ENCODE data around the gene C15orf40. TPM values are rescaled to one million over a fixed set of nuclear protein-coding genes. Genes with fewer than 3 reads are reported as not detected.

C15orf40 gene
- polyA plus RNA-seq (2013), result 16.5 TPM

DNA sequence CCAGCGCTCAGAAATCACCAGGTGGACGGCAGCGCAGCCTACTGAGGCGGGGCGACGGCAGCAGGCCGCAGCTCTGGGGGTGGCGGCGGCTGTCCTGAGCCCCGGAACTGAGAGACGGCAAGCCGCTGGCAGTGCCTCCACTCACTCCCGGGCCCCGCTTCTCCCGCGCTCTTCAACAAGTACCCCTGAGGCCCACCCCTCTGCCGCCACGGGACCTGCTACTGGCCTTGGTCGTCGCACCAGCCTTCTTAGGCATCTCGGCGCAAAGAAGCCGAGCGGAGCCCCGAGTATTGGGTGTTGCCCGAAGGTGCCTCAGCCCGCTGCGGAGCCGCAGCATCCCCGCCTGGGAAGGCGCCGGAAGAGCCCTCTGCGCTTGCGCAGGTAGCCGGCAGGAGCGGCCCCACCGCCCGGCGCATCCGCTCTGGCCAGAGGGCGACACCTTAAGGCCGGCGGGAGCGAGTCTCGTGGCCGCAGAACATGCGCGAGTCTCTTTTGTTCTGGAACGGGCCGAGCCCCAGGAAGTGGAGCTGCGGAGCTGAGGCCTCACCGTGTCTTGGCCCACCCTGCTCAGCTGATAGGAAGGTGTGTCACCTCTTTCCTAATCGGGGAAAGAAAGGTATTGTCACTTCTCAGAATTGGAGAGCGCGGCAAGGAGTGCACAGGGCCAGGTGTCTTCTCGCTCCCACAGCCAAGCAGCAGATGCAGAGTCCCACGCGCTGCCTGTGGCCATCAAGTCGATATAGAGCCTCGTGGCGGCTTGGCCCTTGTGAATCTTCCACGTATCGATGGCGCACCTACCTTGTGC, at the start of gene C15orf40:
TSS of gene C15orf40 (minus strand) at position 369 of the 805 bp plus-strand sequence. CDS start at position 337, 32 bp downstream.
- CTCF ChIA-PET, result interaction anchor here (0.6 to 4.7 kb wide), 15 partner anchors 9 to 369 kb away, joined by 3 to 37 read pairs (median 3); partner anchors contain the start of gene HDGFL3
- Histone ChIP-seq H3K36me3 (ENCODE audit: control insufficient read depth in 4 of 4, insufficient read depth in 4 of 4, low read length in 3 of 4) (peaks cover 12 to 30% (median 23%) of the 10 kb centered on the region in 4 experiments), H3K27ac (ENCODE audit: insufficient read depth in 1 of 2, low read depth in 1 of 2, low read length in 2 of 2, poor library complexity in 1 of 2, severe bottlenecking in 2 of 2) (peak within 1 kb of the TSS; percentile 61 to 77), H3K27me3 (replicated peaks in 2 of 5; ENCODE audit: control insufficient read depth in 4 of 5, insufficient read depth in 5 of 5, low read length in 4 of 5) (no peaks in the 10 kb centered on the region), H3K9me3 (ENCODE audit: control extremely low read depth in 1 of 5, control insufficient read depth in 4 of 5, insufficient read depth in 2 of 5, low read depth in 1 of 5, low read length in 4 of 5) (no peaks in the 10 kb centered on the region), H3K4me1 (ENCODE audit: control extremely low read depth in 1 of 4, control insufficient read depth in 4 of 4, insufficient read depth in 4 of 4, low read length in 3 of 4) (peaks cover 18 to 37% (median 24%) of the 10 kb centered on the region in 4 experiments), H3K4me3 (ENCODE audit: control insufficient read depth in 1 of 7, extremely low read depth in 1 of 7, insufficient read depth in 4 of 7, low read depth in 2 of 7, low read length in 6 of 7) (peak within 1 kb of the TSS; percentile 69 to 94 (median 90))
- POLR2A ChIA-PET, result interaction anchor here (1.3 kb wide), 1 partner anchor 197 kb away, joined by 6 read pairs; the partner anchor contains the start of gene HDGFL3
- DNase-seq, result peak; percentile 81 to 87 (median 83)
- under 1% methylated on average over 58 of the region's 64 CpGs for WGBS (ENCODE audit: insufficient coverage)

GRCh38 chr15:83057696-83058376, 46.4 kb upstream of the C15orf40 start:
- Histone ChIP-seq H3K4me1 (ENCODE audit: control extremely low read depth in 1 of 4, control insufficient read depth in 4 of 4, insufficient read depth in 4 of 4, low read length in 3 of 4) (peaks cover 8 to 18% (median 12%) of the 10 kb centered on the region in 4 experiments), H3K36me3 (ENCODE audit: control insufficient read depth in 4 of 4, insufficient read depth in 4 of 4, low read length in 3 of 4) (peaks cover 21 to 54% (median 25%) of the 10 kb centered on the region in 4 experiments), H3K9me3 (ENCODE audit: control extremely low read depth in 1 of 5, control insufficient read depth in 4 of 5, insufficient read depth in 2 of 5, low read depth in 1 of 5, low read length in 4 of 5) (no peaks in the 10 kb centered on the region), H3K4me3 (ENCODE audit: control insufficient read depth in 1 of 7, extremely low read depth in 1 of 7, insufficient read depth in 4 of 7, low read depth in 2 of 7, low read length in 6 of 7) (no peak overlapping the region), H3K27me3 (replicated peaks in 2 of 5; ENCODE audit: control insufficient read depth in 4 of 5, insufficient read depth in 5 of 5, low read length in 4 of 5) (no peaks in the 10 kb centered on the region), H3K27ac (ENCODE audit: insufficient read depth in 1 of 2, low read depth in 1 of 2, low read length in 2 of 2, poor library complexity in 1 of 2, severe bottlenecking in 2 of 2) (peak overlapping the region in 1 of 2 experiments; percentile 36)
- DNase-seq, result no peak
- 98% methylated on average over 6 of the region's 7 CpGs for WGBS (ENCODE audit: insufficient coverage)
- CTCF ChIA-PET, result interaction anchor here (0.7 to 1.6 kb wide), 2 partner anchors 12 to 20 kb away, joined by 3 to 5 read pairs; no protein-coding TSS in a partner anchor
- POLR2A ChIA-PET, result interaction anchor here (1.2 kb wide), 1 partner anchor 9 kb away, joined by 5 read pairs; the partner anchor contains the start of gene BTBD1

- Histone ChIP-seq H3K27me3 (replicated peaks in 2 of 5; ENCODE audit: control insufficient read depth in 4 of 5, insufficient read depth in 5 of 5, low read length in 4 of 5) (no peaks in the 10 kb centered on the region), H3K4me1 (ENCODE audit: control extremely low read depth in 1 of 4, control insufficient read depth in 4 of 4, insufficient read depth in 4 of 4, low read length in 3 of 4) (peaks cover 0 to 10% (median 4%) of the 10 kb centered on the region in 4 experiments), H3K9me3 (ENCODE audit: control extremely low read depth in 1 of 5, control insufficient read depth in 4 of 5, insufficient read depth in 2 of 5, low read depth in 1 of 5, low read length in 4 of 5) (no peaks in the 10 kb centered on the region), H3K4me3 (ENCODE audit: control insufficient read depth in 1 of 7, extremely low read depth in 1 of 7, insufficient read depth in 4 of 7, low read depth in 2 of 7, low read length in 6 of 7) (no peak overlapping the region), H3K27ac (ENCODE audit: insufficient read depth in 1 of 2, low read depth in 1 of 2, low read length in 2 of 2, poor library complexity in 1 of 2, severe bottlenecking in 2 of 2) (no peak overlapping the region), H3K36me3 (ENCODE audit: control insufficient read depth in 4 of 4, insufficient read depth in 4 of 4, low read length in 3 of 4) (peaks cover 23 to 52% (median 26%) of the 10 kb centered on the region in 4 experiments)
- 100% methylated on average over 1 of the region's 1 CpG for WGBS (ENCODE audit: insufficient coverage)
- ChIA-PET POLR2A (interaction anchor here (0.6 kb wide), 1 partner anchor 106 kb away, joined by 3 read pairs; no protein-coding TSS in a partner anchor), CTCF (interaction anchor here (0.7 to 1.6 kb wide), 4 partner anchors 11 to 45 kb away, joined by 3 to 5 read pairs (median 4); no protein-coding TSS in a partner anchor)
- DNase-seq, result no peak
These were observed 45.6 kb upstream of the C15orf40 start for GRCh38 chr15:83057002-83057401.

GRCh38 chr15:83053151-83053550, 41.7 kb upstream of the C15orf40 start:
- Histone ChIP-seq H3K4me3 (ENCODE audit: control insufficient read depth in 1 of 7, extremely low read depth in 1 of 7, insufficient read depth in 4 of 7, low read depth in 2 of 7, low read length in 6 of 7) (no peak overlapping the region), H3K27me3 (replicated peaks in 2 of 5; ENCODE audit: control insufficient read depth in 4 of 5, insufficient read depth in 5 of 5, low read length in 4 of 5) (no peaks in the 10 kb centered on the region), H3K4me1 (ENCODE audit: control extremely low read depth in 1 of 4, control insufficient read depth in 4 of 4, insufficient read depth in 4 of 4, low read length in 3 of 4) (peaks cover 0 to 3% (median 1%) of the 10 kb centered on the region in 4 experiments), H3K9me3 (ENCODE audit: control extremely low read depth in 1 of 5, control insufficient read depth in 4 of 5, insufficient read depth in 2 of 5, low read depth in 1 of 5, low read length in 4 of 5) (no peaks in the 10 kb centered on the region), H3K27ac (ENCODE audit: insufficient read depth in 1 of 2, low read depth in 1 of 2, low read length in 2 of 2, poor library complexity in 1 of 2, severe bottlenecking in 2 of 2) (no peak overlapping the region), H3K36me3 (ENCODE audit: control insufficient read depth in 4 of 4, insufficient read depth in 4 of 4, low read length in 3 of 4) (peaks cover 28 to 59% (median 41%) of the 10 kb centered on the region in 4 experiments)
- DNase-seq, result peak in 1 of 3 donors; percentile 31
- POLR2A ChIA-PET, result interaction anchor here (0.5 kb wide), 1 partner anchor 240 kb away, joined by 3 read pairs; no protein-coding TSS in a partner anchor
- CTCF ChIA-PET, result no interaction called here

- H3K9me3 ChIP-seq (ENCODE audit: control extremely low read depth in 1 of 5, control insufficient read depth in 4 of 5, insufficient read depth in 2 of 5, low read depth in 1 of 5, low read length in 4 of 5), result no peaks in the 10 kb centered on the region
- H3K27me3 ChIP-seq (replicated peaks in 2 of 5; ENCODE audit: control insufficient read depth in 4 of 5, insufficient read depth in 5 of 5, low read length in 4 of 5), result no peaks in the 10 kb centered on the region
- no peak overlapping the region for H3K27ac ChIP-seq (ENCODE audit: insufficient read depth in 1 of 2, low read depth in 1 of 2, low read length in 2 of 2, poor library complexity in 1 of 2, severe bottlenecking in 2 of 2)
- ChIA-PET POLR2A (no interaction called here), CTCF (interaction anchor here (2.4 kb wide), 1 partner anchor 10 kb away, joined by 5 read pairs; no protein-coding TSS in a partner anchor)
- DNase-seq, result no peak
- peaks cover 18 to 67% (median 48%) of the 10 kb centered on the region in 4 experiments for H3K36me3 ChIP-seq (ENCODE audit: control insufficient read depth in 4 of 4, insufficient read depth in 4 of 4, low read length in 3 of 4)
- H3K4me3 ChIP-seq (ENCODE audit: control insufficient read depth in 1 of 7, extremely low read depth in 1 of 7, insufficient read depth in 4 of 7, low read depth in 2 of 7, low read length in 6 of 7), result no peak overlapping the region
- no peaks in the 10 kb centered on the region for H3K4me1 ChIP-seq (ENCODE audit: control extremely low read depth in 1 of 4, control insufficient read depth in 4 of 4, insufficient read depth in 4 of 4, low read length in 3 of 4)
- WGBS (ENCODE audit: insufficient coverage), result no CpG with 5 or more reads among the region's 3 CpGs
These were observed 35.2 kb upstream of the C15orf40 start for GRCh38 chr15:83046558-83047127.

DNA sequence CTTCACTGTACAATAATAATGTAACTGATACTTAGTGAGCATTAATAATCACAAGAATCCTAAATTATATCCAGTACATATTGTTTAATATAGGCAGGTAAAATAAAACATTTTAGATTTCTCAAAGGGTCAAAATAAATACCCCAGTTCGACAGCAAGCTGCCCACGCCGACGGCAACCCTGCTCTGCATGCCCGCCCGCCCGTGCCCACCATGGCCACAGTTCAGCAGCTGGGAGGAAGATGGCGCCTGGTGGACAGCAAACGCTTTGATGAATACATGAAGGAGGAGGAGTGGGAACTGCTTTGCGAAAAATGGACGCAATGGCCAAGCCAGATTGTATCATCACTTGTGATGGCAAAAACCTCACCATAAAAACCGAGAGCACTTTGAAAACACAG, 32.7 kb upstream of the C15orf40 start:
- CTCF ChIA-PET, result interaction anchor here (1.2 kb wide), 1 partner anchor 10 kb away, joined by 3 read pairs; no protein-coding TSS in a partner anchor
- Histone ChIP-seq H3K27me3 (replicated peaks in 2 of 5; ENCODE audit: control insufficient read depth in 4 of 5, insufficient read depth in 5 of 5, low read length in 4 of 5) (no peaks in the 10 kb centered on the region), H3K4me1 (ENCODE audit: control extremely low read depth in 1 of 4, control insufficient read depth in 4 of 4, insufficient read depth in 4 of 4, low read length in 3 of 4) (no peaks in the 10 kb centered on the region), H3K36me3 (ENCODE audit: control insufficient read depth in 4 of 4, insufficient read depth in 4 of 4, low read length in 3 of 4) (peaks cover 24 to 76% (median 52%) of the 10 kb centered on the region in 4 experiments), H3K9me3 (ENCODE audit: control extremely low read depth in 1 of 5, control insufficient read depth in 4 of 5, insufficient read depth in 2 of 5, low read depth in 1 of 5, low read length in 4 of 5) (no peaks in the 10 kb centered on the region), H3K27ac (ENCODE audit: insufficient read depth in 1 of 2, low read depth in 1 of 2, low read length in 2 of 2, poor library complexity in 1 of 2, severe bottlenecking in 2 of 2) (no peak overlapping the region), H3K4me3 (ENCODE audit: control insufficient read depth in 1 of 7, extremely low read depth in 1 of 7, insufficient read depth in 4 of 7, low read depth in 2 of 7, low read length in 6 of 7) (no peak overlapping the region)
- WGBS (ENCODE audit: insufficient coverage), result 100% methylated on average over 10 of the region's 12 CpGs
- POLR2A ChIA-PET, result no interaction called here
- no peak for DNase-seq

Data from common myeloid progenitor, CD34-positive (primary cell).